Measurements from ENCODE around the gene SPEG.
"Not testable (repeated sequence)": the region's sequence is repeated elsewhere in the genome, so short reads cannot be mapped to it uniquely, and the experiment has no call there.

Gene SPEG

GRCh38 chr2:219405451-219405850, 29.2 kb upstream of the SPEG start:
- DNase-seq: no peak

- no peak for DNase-seq
Measured at GRCh38 chr2:219405958-219406860, 28.4 kb upstream of the SPEG start.

- no peak for DNase-seq
Measured at GRCh38 chr2:219406861-219407230, 27.8 kb upstream of the SPEG start.

- DNase-seq: not testable (repeated sequence)
Measured at GRCh38 chr2:219407343-219407742, 27.3 kb upstream of the SPEG start.

GRCh38 chr2:219408204-219408603, 26.4 kb upstream of the SPEG start:
- DNase-seq: no peak

- no peak for DNase-seq
Measured at GRCh38 chr2:219408631-219409030, 26.0 kb upstream of the SPEG start.

GRCh38 chr2:219409619-219410018, 25.0 kb upstream of the SPEG start:
- no peak for DNase-seq

- DNase-seq: no peak
Measured at GRCh38 chr2:219410390-219410789, 24.3 kb upstream of the SPEG start.

- no peak for DNase-seq
Measured at GRCh38 chr2:219414857-219415256, 19.8 kb upstream of the SPEG start.

- no peak for DNase-seq
Measured at GRCh38 chr2:219415580-219416234, 18.9 kb upstream of the SPEG start.

GRCh38 chr2:219416235-219416602, 18.4 kb upstream of the SPEG start:
- DNase-seq: no peak

GRCh38 chr2:219416938-219417337, 17.7 kb upstream of the SPEG start:
- no peak for DNase-seq

GRCh38 chr2:219417374-219417773, 17.3 kb upstream of the SPEG start:
- no peak for DNase-seq

- no peak for DNase-seq
Measured at GRCh38 chr2:219418155-219419011, 16.3 kb upstream of the SPEG start, which contains the start of gene DES. Gene DES (plus strand): TSS chr2:219418377. CDS start chr2:219418463, 86 bp downstream.

GRCh38 chr2:219419012-219419324, 15.7 kb upstream of the SPEG start:
- DNase-seq: no peak

- DNase-seq: no peak
Measured at GRCh38 chr2:219419331-219420197, 15.1 kb upstream of the SPEG start.

- DNase-seq: no peak
Measured at GRCh38 chr2:219420687-219421086, 14.0 kb upstream of the SPEG start.

GRCh38 chr2:219421323-219421722, 13.3 kb upstream of the SPEG start:
- no peak for DNase-seq

- DNase-seq: no peak
Measured at GRCh38 chr2:219422952-219423534, 11.6 kb upstream of the SPEG start.

GRCh38 chr2:219423652-219424377, 10.8 kb upstream of the SPEG start:
- DNase-seq: no peak
